ENCODE results near the gene TTL.
A peak's percentile ranks its signal among the peaks of the same experiment; 100 is the strongest.

Gene TTL

GRCh38 chr2:112483831-112484230 is 1.9 kb downstream of the TTL start:
- TF ChIP-seq, protein P1, sequence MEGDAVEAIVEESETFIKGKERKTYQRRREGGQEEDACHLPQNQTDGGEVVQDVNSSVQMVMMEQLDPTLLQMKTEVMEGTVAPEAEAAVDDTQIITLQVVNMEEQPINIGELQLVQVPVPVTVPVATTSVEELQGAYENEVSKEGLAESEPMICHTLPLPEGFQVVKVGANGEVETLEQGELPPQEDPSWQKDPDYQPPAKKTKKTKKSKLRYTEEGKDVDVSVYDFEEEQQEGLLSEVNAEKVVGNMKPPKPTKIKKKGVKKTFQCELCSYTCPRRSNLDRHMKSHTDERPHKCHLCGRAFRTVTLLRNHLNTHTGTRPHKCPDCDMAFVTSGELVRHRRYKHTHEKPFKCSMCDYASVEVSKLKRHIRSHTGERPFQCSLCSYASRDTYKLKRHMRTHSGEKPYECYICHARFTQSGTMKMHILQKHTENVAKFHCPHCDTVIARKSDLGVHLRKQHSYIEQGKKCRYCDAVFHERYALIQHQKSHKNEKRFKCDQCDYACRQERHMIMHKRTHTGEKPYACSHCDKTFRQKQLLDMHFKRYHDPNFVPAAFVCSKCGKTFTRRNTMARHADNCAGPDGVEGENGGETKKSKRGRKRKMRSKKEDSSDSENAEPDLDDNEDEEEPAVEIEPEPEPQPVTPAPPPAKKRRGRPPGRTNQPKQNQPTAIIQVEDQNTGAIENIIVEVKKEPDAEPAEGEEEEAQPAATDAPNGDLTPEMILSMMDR (conservative IDR thresholded peaks at IDR 0.05): no peak
- H3K27ac ChIP-seq: peak overlapping the region; percentile 84

DNA sequence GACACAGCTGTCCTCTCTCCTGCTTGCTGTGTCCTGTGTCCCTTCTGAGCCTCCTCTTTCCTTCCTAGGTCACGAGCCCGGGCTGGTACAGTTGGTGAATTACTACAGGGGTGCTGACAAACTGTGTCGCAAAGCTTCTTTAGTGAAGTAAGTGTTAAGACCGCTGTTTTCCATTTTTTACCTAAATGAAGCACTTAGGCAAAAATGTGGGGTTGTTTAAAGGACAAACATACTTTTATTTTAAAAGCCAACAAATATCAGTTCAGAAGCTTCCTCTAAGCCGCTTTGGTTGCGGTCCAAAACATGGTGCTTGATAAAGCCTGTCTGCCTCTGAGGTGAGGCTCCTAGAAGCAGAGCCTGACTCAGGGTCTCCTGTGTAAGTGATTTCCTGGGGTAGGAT is 3.9 kb downstream of the TTL start:
- TF ChIP-seq, protein P1 (conservative IDR thresholded peaks at IDR 0.05): no peak
- no peak overlapping the region for H3K27ac ChIP-seq

- TF ChIP-seq, protein P1 (conservative IDR thresholded peaks at IDR 0.05): no peak
- no peak overlapping the region for H3K27ac ChIP-seq
Measured at GRCh38 chr2:112486895-112487294, 4.9 kb downstream of the TTL start.

- H3K27ac ChIP-seq: no peak overlapping the region
- TF ChIP-seq, protein P1 (conservative IDR thresholded peaks at IDR 0.05): no peak
Measured at GRCh38 chr2:112487444-112487961, 5.5 kb downstream of the TTL start.

- TF ChIP-seq, protein P1 (conservative IDR thresholded peaks at IDR 0.05): no peak
Measured at GRCh38 chr2:112488201-112488600, 6.2 kb downstream of the TTL start.

DNA sequence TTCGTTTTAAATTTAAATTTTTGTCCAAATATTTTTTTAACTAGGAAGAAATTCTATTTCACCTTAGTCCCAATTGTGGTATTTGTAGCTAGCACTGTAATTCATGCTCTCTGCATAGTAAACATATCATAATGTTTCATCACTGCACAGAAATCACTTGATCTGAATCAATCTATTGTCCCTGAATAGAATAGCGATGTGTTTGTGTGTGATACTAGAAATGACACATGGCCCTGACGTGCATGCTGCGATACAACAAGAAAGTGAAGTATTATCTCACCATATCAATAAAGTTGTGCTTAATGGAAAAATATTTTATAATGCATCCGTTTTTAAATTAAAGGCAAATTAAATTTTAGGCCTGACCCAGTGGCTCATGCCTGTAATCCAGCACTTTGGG is 10.0 kb downstream of the TTL start:
- TF ChIP-seq, protein P1 (conservative IDR thresholded peaks at IDR 0.05): no peak
- no peak overlapping the region for H3K27ac ChIP-seq

More at GRCh38 chr2:112488201-112488600, 6.2 kb downstream of the TTL start:
- H3K27ac ChIP-seq: no peak overlapping the region

DNA sequence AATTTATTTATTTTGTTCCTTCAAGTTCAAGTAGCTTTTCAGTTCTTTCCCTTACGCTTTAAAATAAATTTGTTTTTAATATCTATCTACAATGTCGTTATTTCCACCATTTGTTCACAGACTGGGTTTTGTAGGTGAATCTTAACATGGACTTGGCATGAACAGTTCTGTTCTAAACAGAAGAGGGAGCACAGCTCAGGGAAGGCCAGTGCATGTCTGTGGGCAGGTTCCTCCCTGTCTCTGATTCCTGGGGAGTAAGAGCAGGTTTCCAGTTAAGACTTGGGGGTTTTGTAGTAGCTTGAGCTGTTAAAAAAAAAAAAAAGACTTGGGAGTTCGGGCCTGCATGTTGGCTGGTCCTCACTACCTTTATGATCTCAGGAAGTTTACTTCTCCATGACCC is 11.1 kb downstream of the TTL start:
- no peak overlapping the region for H3K27ac ChIP-seq
- TF ChIP-seq, protein P1 (conservative IDR thresholded peaks at IDR 0.05): peak; percentile 11; the same call in 1 of the 2 replicates
